Lower leg skin (tissue), 3 donors: Measurements from ENCODE around the gene TANC1.

Experiments
- CTCF ChIP-seq, 3 donors: fragments of 450-650 bp; IDR thresholded peaks; one replicate each; pipeline ENCODE4 v1.5.1; 2016; ENCODE audit warnings: antibody characterized with exemption in 3 of 3, mild to moderate bottlenecking in 3 of 3, moderate library complexity in 2 of 3
- POLR2A ChIP-seq, 2 donors: fragments of 450-650 bp; IDR thresholded peaks; one replicate each; pipeline ENCODE4 v1.6.1; 2016 to 2017; ENCODE audit warnings: antibody characterized with exemption in 2 of 2, mild to moderate bottlenecking in 1 of 2, moderate library complexity in 1 of 2

- TF ChIP-seq CTCF (IDR thresholded peaks at IDR 0.05) (no peak), POLR2A (IDR thresholded peaks at IDR 0.05) (no peak)
These were observed 82.7 kb downstream of the TANC1 start for GRCh38 chr2:159051133-159051532.
